ENCODE data around the gene RNF212B.
"Not testable (repeated sequence)": the region's sequence is repeated elsewhere in the genome, so short reads cannot be mapped to it uniquely, and the experiment has no call there.

- TF ChIP-seq CTCF, POLR2A (IDR thresholded peaks at IDR 0.05): not testable (repeated sequence)
Measured at GRCh38 chr14:23260849-23261248, 23.1 kb downstream of the RNF212B start.
